Activated CD8-positive, alpha-beta T cell treated with anti-CD3 and anti-CD28 coated beads for 36 hours (primary cell): ENCODE measurements around the gene NOC3L. TPM values are rescaled to one million over a fixed set of nuclear protein-coding genes. Genes with fewer than 3 reads are reported as not detected.
A peak's percentile ranks its signal among the peaks of the same experiment; 100 is the strongest.

Experiments used
- ATAC-seq: fragments of 200-7000 bp; cut with Tn5 transposase; one replicate; pipeline ENCODE4 v1.10.0; 2021; ENCODE audit warnings: mild to moderate bottlenecking, moderate library complexity
- CTCF ChIA-PET: fragments of 350-600 bp; sonication (Branson Sonifier 250); formaldehyde crosslinking; loops from one replicate; lab custom pipeline; 2021; ENCODE audit warnings: antibody characterized with exemption; lab: Charles Lee
- POLR2A ChIA-PET: fragments of 350-600 bp; sonication (Branson Sonifier 250); formaldehyde crosslinking; loops from one replicate; lab custom pipeline; 2021; ENCODE audit warnings: antibody characterized with exemption; lab: Charles Lee
- DNase-seq: peaks from one replicate; pipeline ENCODE4 v3.0.0-alpha.2; 2020
- H3K27ac Mint-ChIP-seq: one replicate; pipeline ENCODE4 v1.8.0; 2021; ENCODE audit warnings: mild to moderate bottlenecking, mixed read lengths
- H3K27me3 Mint-ChIP-seq: one replicate; pipeline ENCODE4 v1.8.0; 2021; ENCODE audit warnings: mixed read lengths
- H3K36me3 Mint-ChIP-seq: one replicate; pipeline ENCODE4 v1.8.0; 2021; ENCODE audit warnings: low read depth, mixed read lengths
- H3K4me1 Mint-ChIP-seq: one replicate; pipeline ENCODE4 v1.8.0; 2021; ENCODE audit warnings: low read depth, mixed read lengths
- H3K4me3 Mint-ChIP-seq: one replicate; pipeline ENCODE4 v1.8.0; 2021; ENCODE audit warnings: mild to moderate bottlenecking, moderate library complexity, mixed read lengths
- H3K9me3 Mint-ChIP-seq: one replicate; pipeline ENCODE4 v1.8.0; 2021; ENCODE audit warnings: mixed read lengths
- CTCF ChIP-seq: fragments of 200-600 bp; IDR thresholded peaks from one replicate; pipeline ENCODE4 v1.8.0; 2022; ENCODE audit warnings: antibody characterized with exemption, mild to moderate bottlenecking
- intact Hi-C: fragments of 100-400 bp; cut with micrococcal nuclease; formaldehyde crosslinking; loops from one replicate; pipeline ENCODE4 v1.10.0; 2022
- total RNA-seq, 2 experiments: library from RNA; stranded (reverse); gene quantifications; one replicate each; pipeline ENCODE4 v1.2.3, GENCODE V29; 2021

Gene NOC3L
- total RNA-seq, 2 experiments from 2014 or later: 45.5 to 46.6 TPM

GRCh38 chr10:94327649-94328048 lies 35.1 kb downstream of the NOC3L start:
- Mint-ChIP-seq H3K4me1 (no peaks in the 10 kb centered on the region), H3K27me3 (no peaks in the 10 kb centered on the region), H3K36me3 (peaks cover 43% of the 10 kb centered on the region), H3K4me3 (no peak overlapping the region), H3K27ac (no peak overlapping the region), H3K9me3 (no peaks in the 10 kb centered on the region)
- TF ChIP-seq CTCF: no peak
- CTCF ChIA-PET: interaction anchor here (1.5 kb wide), 2 partner anchors 8 to 116 kb away, joined by 5 to 6 read pairs; no protein-coding TSS in a partner anchor
- POLR2A ChIA-PET: interaction anchor here (0.8 kb wide), 1 partner anchor 11 kb away, joined by 3 read pairs; no protein-coding TSS in a partner anchor
- intact Hi-C loops: no loop called here
- no peak for ATAC-seq
- no peak for DNase-seq

GRCh38 chr10:94324609-94325233 lies 38.0 kb downstream of the NOC3L start:
- Mint-ChIP-seq H3K27me3 (no peaks in the 10 kb centered on the region), H3K4me1 (no peaks in the 10 kb centered on the region), H3K36me3 (peaks cover 27% of the 10 kb centered on the region), H3K4me3 (no peak overlapping the region), H3K9me3 (no peaks in the 10 kb centered on the region), H3K27ac (no peak overlapping the region)
- DNase-seq: no peak
- ChIA-PET POLR2A (no interaction called here), CTCF (interaction anchor here (1.1 kb wide), 1 partner anchor 119 kb away, joined by 3 read pairs; no protein-coding TSS in a partner anchor)
- TF ChIP-seq CTCF: no peak
- intact Hi-C loops: no loop called here
- ATAC-seq: no peak

GRCh38 chr10:94320285-94320914 lies 42.3 kb downstream of the NOC3L start:
- Mint-ChIP-seq H3K9me3 (no peaks in the 10 kb centered on the region), H3K36me3 (peaks cover 19% of the 10 kb centered on the region), H3K4me3 (no peak overlapping the region), H3K27ac (no peak overlapping the region), H3K4me1 (peaks cover 3% of the 10 kb centered on the region), H3K27me3 (no peaks in the 10 kb centered on the region)
- CTCF ChIA-PET: interaction anchor here (0.6 to 3.9 kb wide), 46 partner anchors 8 to 508 kb away, joined by 3 to 47 read pairs (median 4); partner anchors contain the start of gene NOC3L
- peak; percentile 94 for TF ChIP-seq CTCF
- POLR2A ChIA-PET: interaction anchor here (0.6 to 0.7 kb wide), 2 partner anchors 16 to 369 kb away, joined by 3 read pairs; no protein-coding TSS in a partner anchor
- intact Hi-C loops: loop anchor here (2.0 kb wide), 1 partner anchor 40 kb away; no protein-coding TSS in a partner anchor
- ATAC-seq (peak; percentile 61), DNase-seq (peak; percentile 82)

- CTCF ChIA-PET: no interaction called here
- Mint-ChIP-seq H3K36me3 (no peaks in the 10 kb centered on the region), H3K4me3 (no peak overlapping the region), H3K27me3 (no peaks in the 10 kb centered on the region), H3K9me3 (no peaks in the 10 kb centered on the region), H3K27ac (no peak overlapping the region), H3K4me1 (peaks cover 3% of the 10 kb centered on the region)
- no peak for ATAC-seq
- no peak for DNase-seq
- no peak for TF ChIP-seq CTCF
- POLR2A ChIA-PET: no interaction called here
- intact Hi-C loops: no loop called here
Measured at GRCh38 chr10:94316560-94316959, 46.2 kb downstream of the NOC3L start.

- Mint-ChIP-seq H3K4me1 (peaks cover 3% of the 10 kb centered on the region), H3K4me3 (no peak overlapping the region), H3K9me3 (no peaks in the 10 kb centered on the region), H3K27ac (no peak overlapping the region), H3K27me3 (no peaks in the 10 kb centered on the region), H3K36me3 (no peaks in the 10 kb centered on the region)
- CTCF ChIA-PET: no interaction called here
- intact Hi-C loops: no loop called here
- POLR2A ChIA-PET: no interaction called here
- TF ChIP-seq CTCF: no peak
- DNase-seq (no peak), ATAC-seq (no peak)
Measured at GRCh38 chr10:94315975-94316464, 46.7 kb downstream of the NOC3L start.
